B cell (primary cell): Measurements from ENCODE around the gene ACBD4.

Experiments
- EZH2 ChIP-seq: IDR thresholded peaks from 2 replicates; pipeline ENCODE4 v1.6.1; 2012; ENCODE audit warnings: borderline replicate concordance, low read depth, mild to moderate bottlenecking, moderate library complexity, low read length; ENCODE audit not compliant: insufficient read depth, poor library complexity, severe bottlenecking
- TF ChIP-seq, protein P1 (sequence below): fragments of 200-600 bp; IDR thresholded peaks from one replicate; pipeline ENCODE4 v1.8.0; 2022; ENCODE audit warnings: antibody characterized with exemption, mild to moderate bottlenecking

DNA sequence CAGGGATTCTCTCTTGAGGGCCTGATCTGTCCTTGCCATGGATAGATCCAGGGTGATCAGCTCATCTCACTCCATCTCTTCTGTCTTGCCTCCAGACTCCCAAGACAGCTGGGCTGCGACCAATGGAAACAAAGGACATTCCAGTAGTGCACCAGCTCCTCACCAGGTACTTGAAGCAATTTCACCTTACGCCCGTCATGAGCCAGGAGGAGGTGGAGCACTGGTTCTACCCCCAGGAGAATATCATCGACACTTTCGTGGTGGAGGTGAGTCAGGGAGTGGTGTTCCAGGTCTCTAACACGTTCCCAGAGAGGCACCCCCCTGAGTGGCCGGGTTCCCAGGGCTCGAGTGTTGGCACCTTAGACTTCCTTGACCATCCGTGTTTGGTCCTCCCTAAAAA, 32.6 kb upstream of the ACBD4 start:
- TF ChIP-seq, protein P1, sequence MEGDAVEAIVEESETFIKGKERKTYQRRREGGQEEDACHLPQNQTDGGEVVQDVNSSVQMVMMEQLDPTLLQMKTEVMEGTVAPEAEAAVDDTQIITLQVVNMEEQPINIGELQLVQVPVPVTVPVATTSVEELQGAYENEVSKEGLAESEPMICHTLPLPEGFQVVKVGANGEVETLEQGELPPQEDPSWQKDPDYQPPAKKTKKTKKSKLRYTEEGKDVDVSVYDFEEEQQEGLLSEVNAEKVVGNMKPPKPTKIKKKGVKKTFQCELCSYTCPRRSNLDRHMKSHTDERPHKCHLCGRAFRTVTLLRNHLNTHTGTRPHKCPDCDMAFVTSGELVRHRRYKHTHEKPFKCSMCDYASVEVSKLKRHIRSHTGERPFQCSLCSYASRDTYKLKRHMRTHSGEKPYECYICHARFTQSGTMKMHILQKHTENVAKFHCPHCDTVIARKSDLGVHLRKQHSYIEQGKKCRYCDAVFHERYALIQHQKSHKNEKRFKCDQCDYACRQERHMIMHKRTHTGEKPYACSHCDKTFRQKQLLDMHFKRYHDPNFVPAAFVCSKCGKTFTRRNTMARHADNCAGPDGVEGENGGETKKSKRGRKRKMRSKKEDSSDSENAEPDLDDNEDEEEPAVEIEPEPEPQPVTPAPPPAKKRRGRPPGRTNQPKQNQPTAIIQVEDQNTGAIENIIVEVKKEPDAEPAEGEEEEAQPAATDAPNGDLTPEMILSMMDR, result no peak
- TF ChIP-seq EZH2, result no peak
